HUES64 (cell line): Measurements from ENCODE around the gene TRIM59.
A peak's percentile ranks its signal among the peaks of the same experiment; 100 is the strongest.

Source experiments
- H3K27ac ChIP-seq: 2 replicates; pipeline ENCODE4 v1.7.0; 2013; ENCODE audit warnings: low read depth, low read length, inconsistent platforms
- H3K27me3 ChIP-seq: 2 replicates; pipeline ENCODE4 v1.6.1; 2013; ENCODE audit warnings: mild to moderate bottlenecking, low read length; ENCODE audit not compliant: insufficient read depth
- H3K36me3 ChIP-seq: 2 replicates; pipeline ENCODE4 v1.6.1; 2013; ENCODE audit warnings: mild to moderate bottlenecking, low read length; ENCODE audit not compliant: insufficient read depth
- H3K4me1 ChIP-seq: 2 replicates; pipeline ENCODE4 v1.6.1; 2013; ENCODE audit warnings: mild to moderate bottlenecking, low read length, moderate library complexity; ENCODE audit not compliant: insufficient read depth
- H3K4me3 ChIP-seq: 2 replicates; pipeline ENCODE4 v1.5.1; 2013; ENCODE audit warnings: mild to moderate bottlenecking, low read length, moderate library complexity
- H3K9ac ChIP-seq: 2 replicates; pipeline ENCODE4 v1.6.1; 2013; ENCODE audit warnings: mild to moderate bottlenecking, low read depth, low read length
- H3K9me3 ChIP-seq: 2 replicates; pipeline ENCODE4 v1.6.1; 2013; ENCODE audit warnings: low read depth, low read length; ENCODE audit not compliant: insufficient read depth
- WGBS: fragments of 150-250, 120-280 bp; methylation state at CpG from one replicate; pipeline ENCODE4 v1.1.7; 2013; ENCODE audit warnings: missing lambda C conversion rate; 5-methylcytosine and 5-hydroxymethylcytosine counted together

Gene TRIM59

DNA sequence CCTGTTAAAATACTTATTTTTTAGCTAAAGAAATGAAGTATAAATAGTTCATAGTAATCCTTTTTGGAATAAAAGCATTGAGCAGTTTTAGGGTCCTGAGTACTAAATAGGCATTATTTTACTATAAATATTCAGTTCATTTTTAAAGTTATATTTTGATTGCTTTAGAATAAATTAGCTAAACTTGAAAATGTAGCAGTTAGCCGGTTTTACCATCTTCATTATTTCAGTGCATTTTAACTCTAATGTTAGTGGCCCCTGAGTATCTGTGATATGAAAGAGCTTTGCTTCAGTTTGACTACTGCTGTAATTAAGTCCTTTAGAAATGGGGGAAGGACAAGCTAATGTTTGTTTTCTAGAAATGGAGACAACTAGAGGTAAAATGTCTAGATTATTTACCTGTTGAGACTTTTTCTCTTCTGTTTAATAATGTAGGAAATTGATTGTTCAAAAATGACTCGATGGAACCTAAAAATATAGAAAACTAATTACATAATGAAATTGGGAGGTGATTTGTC lies 46.5 kb downstream of the TRIM59 start:
- H3K4me3 ChIP-seq: peak overlapping the region; percentile 91
- H3K27ac ChIP-seq: no peak overlapping the region
- no peaks in the 10 kb centered on the region for H3K27me3 ChIP-seq
- no CpG with 5 or more reads among the region's 2 CpGs for WGBS
- H3K9me3 ChIP-seq: no peaks in the 10 kb centered on the region
- H3K36me3 ChIP-seq: peaks cover 63% of the 10 kb centered on the region
- H3K9ac ChIP-seq: no peak overlapping the region; the same call in 1 of the 2 replicates
- H3K4me1 ChIP-seq: peaks cover 26% of the 10 kb centered on the region

GRCh38 chr3:160402221-160403027 lies 47.2 kb downstream of the TRIM59 start:
- Histone ChIP-seq H3K4me1 (peaks cover 28% of the 10 kb centered on the region), H3K36me3 (peaks cover 56% of the 10 kb centered on the region), H3K4me3 (peak overlapping the region; percentile 91), H3K27ac (no peak overlapping the region), H3K9me3 (no peaks in the 10 kb centered on the region), H3K27me3 (no peaks in the 10 kb centered on the region), H3K9ac (peak overlapping the region; percentile 29; the same call in 1 of the 2 replicates)
- 56% methylated on average over 8 of the region's 11 CpGs for WGBS

DNA sequence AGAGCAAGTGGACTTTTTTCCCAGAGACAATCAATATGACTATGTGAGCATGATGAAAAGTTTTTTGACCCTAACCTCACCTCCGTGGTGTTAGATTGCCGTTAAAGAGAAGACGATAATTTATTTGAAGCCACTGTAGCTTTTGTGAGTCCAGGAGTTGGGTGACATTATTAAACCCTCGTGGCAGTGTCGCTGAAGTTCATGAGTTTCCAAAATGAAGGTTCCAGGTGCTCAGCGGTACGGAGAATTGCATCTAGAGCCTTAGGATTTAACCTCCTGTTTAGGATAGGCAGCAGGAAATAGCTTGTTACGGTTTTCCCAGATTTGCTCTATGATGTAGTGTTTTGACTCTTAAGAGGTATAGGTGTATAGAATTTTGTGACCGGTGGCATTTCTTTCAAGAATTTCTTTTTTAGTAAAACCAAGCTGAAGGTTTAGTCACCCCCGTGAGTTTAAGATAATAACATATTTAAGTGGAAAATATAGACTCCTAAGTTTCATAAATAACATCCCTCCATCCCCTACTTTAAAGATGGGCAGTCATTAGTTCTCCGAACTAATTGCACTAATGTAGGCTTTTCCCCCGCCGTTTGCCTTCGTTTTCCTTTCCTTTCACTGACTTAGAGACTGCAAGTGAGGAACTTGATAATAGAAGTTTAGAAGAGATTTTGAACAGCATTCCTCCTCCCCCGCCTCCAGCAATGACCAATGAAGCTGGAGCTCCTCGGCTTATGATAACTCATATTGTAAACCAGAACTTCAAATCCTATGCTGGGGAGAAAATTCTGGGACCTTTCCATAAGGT lies 48.1 kb downstream of the TRIM59 start:
- 7% methylated on average over 13 of the region's 16 CpGs for WGBS
- H3K9ac ChIP-seq: peak overlapping the region; percentile 96; the same call in 1 of the 2 replicates
- peaks cover 28% of the 10 kb centered on the region for H3K4me1 ChIP-seq
- H3K9me3 ChIP-seq: no peaks in the 10 kb centered on the region
- H3K4me3 ChIP-seq: peak overlapping the region; percentile 91
- H3K27ac ChIP-seq: no peak overlapping the region
- H3K27me3 ChIP-seq: no peaks in the 10 kb centered on the region
- peaks cover 47% of the 10 kb centered on the region for H3K36me3 ChIP-seq

GRCh38 chr3:160400702-160401150 lies 48.9 kb downstream of the TRIM59 start:
- peak overlapping the region; percentile 98; the same call in 1 of the 2 replicates for H3K27ac ChIP-seq
- peaks cover 39% of the 10 kb centered on the region for H3K36me3 ChIP-seq
- no peaks in the 10 kb centered on the region for H3K27me3 ChIP-seq
- no peaks in the 10 kb centered on the region for H3K9me3 ChIP-seq
- under 1% methylated on average over 51 of the region's 51 CpGs for WGBS
- peak overlapping the region; percentile 91 for H3K4me3 ChIP-seq
- peaks cover 32% of the 10 kb centered on the region for H3K4me1 ChIP-seq
- peak overlapping the region; percentile 96 for H3K9ac ChIP-seq

DNA sequence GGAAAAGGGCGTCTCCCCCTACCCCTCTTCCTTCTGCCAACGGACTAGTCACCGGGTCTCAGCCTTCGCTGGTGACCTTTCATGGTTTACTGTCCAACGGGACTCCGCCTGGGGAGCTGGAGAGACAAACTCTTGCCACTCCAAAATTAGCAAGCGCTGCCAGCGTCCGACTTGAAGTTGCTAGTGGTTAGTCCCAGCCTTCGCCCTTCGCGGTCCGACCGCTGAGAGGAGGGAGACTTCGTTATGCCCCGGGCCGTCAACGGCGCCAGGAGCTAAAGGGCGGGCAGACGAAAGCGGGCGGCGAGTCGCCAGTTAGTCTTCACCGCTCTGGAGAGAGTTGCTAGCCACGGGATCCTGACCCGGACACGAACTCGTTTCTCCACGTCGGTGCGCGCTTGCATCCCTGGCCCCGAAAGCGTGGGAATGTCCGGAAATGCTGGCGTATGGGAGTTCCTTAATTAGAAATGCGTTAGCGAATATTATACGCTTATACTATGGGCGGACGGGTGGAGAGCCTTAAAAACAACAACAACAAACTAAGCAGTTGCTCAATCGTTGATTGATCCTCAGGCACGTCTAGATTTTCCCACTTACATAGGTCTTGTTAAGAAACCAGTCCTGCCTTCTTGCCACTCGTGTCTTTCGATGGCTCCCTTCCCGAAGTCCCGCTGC lies 49.4 kb downstream of the TRIM59 start:
- Histone ChIP-seq H3K9ac (peak overlapping the region; percentile 96), H3K4me1 (peaks cover 38% of the 10 kb centered on the region), H3K27me3 (no peaks in the 10 kb centered on the region), H3K27ac (peak overlapping the region; percentile 98), H3K4me3 (peak overlapping the region; percentile 91), H3K9me3 (no peaks in the 10 kb centered on the region), H3K36me3 (peaks cover 34% of the 10 kb centered on the region)
- under 1% methylated on average over 49 of the region's 49 CpGs for WGBS

GRCh38 chr3:160399125-160400029 lies 50.2 kb downstream of the TRIM59 start, which contains the start of the genes IFT80 and SMC4:
TSS of gene IFT80 (minus strand) at chr3:160399225. CDS start at chr3:160384600, 14,625 bp downstream.
TSS of gene SMC4 (plus strand) at chr3:160399650. CDS start at chr3:160400827, 1,177 bp downstream.
- Histone ChIP-seq H3K36me3 (peaks cover 26% of the 10 kb centered on the region), H3K27ac (peak within 1 kb of the TSS; percentile 98), H3K9me3 (no peaks in the 10 kb centered on the region), H3K27me3 (no peaks in the 10 kb centered on the region), H3K4me1 (peaks cover 40% of the 10 kb centered on the region), H3K9ac (peak within 1 kb of the TSS; percentile 96), H3K4me3 (peak within 1 kb of the TSS; percentile 91)
- under 1% methylated on average over 63 of the region's 63 CpGs for WGBS

DNA sequence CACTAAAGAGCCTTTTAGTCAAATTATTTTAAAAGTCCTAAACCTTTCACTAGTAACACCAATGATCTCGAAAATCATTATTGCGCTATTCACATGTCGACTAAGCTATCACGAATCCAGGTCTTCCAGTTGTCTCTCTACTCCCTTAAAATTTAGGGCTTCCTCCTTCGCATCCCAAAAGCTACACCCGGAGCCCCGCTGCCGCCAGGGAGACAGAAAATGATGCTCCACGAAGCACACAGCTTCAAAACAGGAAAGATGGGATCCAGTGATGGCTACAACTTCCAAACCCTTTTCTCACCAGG lies 50.8 kb downstream of the TRIM59 start:
- Histone ChIP-seq H3K4me1 (peaks cover 36% of the 10 kb centered on the region), H3K4me3 (peak overlapping the region; percentile 91), H3K9me3 (no peaks in the 10 kb centered on the region), H3K36me3 (peaks cover 20% of the 10 kb centered on the region), H3K9ac (peak overlapping the region; percentile 96), H3K27me3 (no peaks in the 10 kb centered on the region), H3K27ac (peak overlapping the region; percentile 68; the same call in 1 of the 2 replicates)
- WGBS: under 1% methylated on average over 9 of the region's 9 CpGs

DNA sequence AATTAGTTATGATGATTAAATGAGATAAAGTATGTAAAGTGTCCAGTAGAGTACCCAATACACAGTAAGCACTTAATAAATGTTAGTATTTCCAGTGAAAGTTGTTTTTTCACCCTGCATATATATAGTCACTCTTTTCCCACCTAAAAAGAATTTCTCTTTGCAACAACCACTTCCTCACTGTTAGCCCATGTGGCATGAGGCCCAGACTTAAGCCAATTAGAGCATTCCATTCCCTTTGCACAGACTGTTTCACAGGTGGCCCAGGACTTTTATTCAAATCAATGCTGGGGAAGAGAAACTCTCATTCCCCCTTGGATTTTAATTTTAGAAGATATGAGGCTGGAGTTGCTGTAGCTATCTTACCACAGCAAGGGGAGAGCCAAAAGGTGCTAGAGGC lies 54.3 kb downstream of the TRIM59 start:
- no peak overlapping the region; the same call in 1 of the 2 replicates for H3K4me3 ChIP-seq
- H3K4me1 ChIP-seq: peaks cover 16% of the 10 kb centered on the region
- peak overlapping the region; percentile 43; the same call in 1 of the 2 replicates for H3K9ac ChIP-seq
- peak overlapping the region; percentile 50; the same call in 1 of the 2 replicates for H3K27ac ChIP-seq
- H3K27me3 ChIP-seq: no peaks in the 10 kb centered on the region
- H3K36me3 ChIP-seq: no peaks in the 10 kb centered on the region
- no peaks in the 10 kb centered on the region for H3K9me3 ChIP-seq

DNA sequence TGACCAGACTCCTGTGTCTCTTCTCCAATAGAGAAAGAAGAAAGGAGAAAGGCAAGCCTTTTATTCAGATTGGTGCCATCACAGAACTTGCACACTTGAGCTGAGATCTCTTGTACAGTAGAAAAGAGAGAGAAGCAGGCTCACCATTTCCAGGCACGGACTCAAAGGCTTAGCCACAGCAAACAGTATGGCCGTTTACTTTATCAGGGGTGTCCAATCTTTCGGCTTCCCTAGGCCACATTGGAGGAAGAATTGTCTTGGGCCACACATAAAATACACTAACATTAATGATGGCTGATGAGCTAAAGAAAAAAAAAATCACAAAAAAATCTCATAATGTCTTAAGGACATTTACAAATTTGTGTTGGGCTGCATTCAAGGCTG lies 55.6 kb downstream of the TRIM59 start:
- no peak overlapping the region for H3K27ac ChIP-seq
- H3K36me3 ChIP-seq: no peaks in the 10 kb centered on the region
- WGBS: 100% methylated on average over 3 of the region's 3 CpGs
- H3K9ac ChIP-seq: no peak overlapping the region
- peaks cover 16% of the 10 kb centered on the region for H3K4me1 ChIP-seq
- no peaks in the 10 kb centered on the region for H3K27me3 ChIP-seq
- H3K4me3 ChIP-seq: no peak overlapping the region
- H3K9me3 ChIP-seq: no peaks in the 10 kb centered on the region
